ENCODE data around the gene EPHB6.
A peak's percentile ranks its signal among the peaks of the same experiment; 100 is the strongest.

Gene EPHB6

GRCh38 chr7:142835487-142835886, 19.4 kb upstream of the EPHB6 start:
- DNase-seq (ENCODE audit: low read depth), result no peak

GRCh38 chr7:142836426-142836825, 18.4 kb upstream of the EPHB6 start:
- DNase-seq (ENCODE audit: low read depth), result no peak

GRCh38 chr7:142838461-142839213, 16.2 kb upstream of the EPHB6 start:
- DNase-seq (ENCODE audit: low read depth), result no peak

GRCh38 chr7:142842251-142842766, 12.6 kb upstream of the EPHB6 start:
- no peak for DNase-seq (ENCODE audit: low read depth)

- DNase-seq (ENCODE audit: low read depth), result no peak
Measured at GRCh38 chr7:142847353-142847752, 7.5 kb upstream of the EPHB6 start.

GRCh38 chr7:142851269-142851668, 3.6 kb upstream of the EPHB6 start:
- no peak for DNase-seq (ENCODE audit: low read depth)

- DNase-seq (ENCODE audit: low read depth), result no peak
Measured at GRCh38 chr7:142851919-142852318, 3.0 kb upstream of the EPHB6 start.

GRCh38 chr7:142853739-142854371, 1.0 kb upstream of the EPHB6 start:
- DNase-seq (ENCODE audit: low read depth), result peak; percentile 42

GRCh38 chr7:142855114-142855743, 353 bp downstream of the EPHB6 start:
- DNase-seq (ENCODE audit: low read depth), result no peak

GRCh38 chr7:142855756-142856564, 1.1 kb downstream of the EPHB6 start:
- no peak for DNase-seq (ENCODE audit: low read depth)

GRCh38 chr7:142856565-142857245, 1.8 kb downstream of the EPHB6 start:
- DNase-seq (ENCODE audit: low read depth), result no peak

- DNase-seq (ENCODE audit: low read depth), result no peak
Measured at GRCh38 chr7:142857625-142858024, 2.7 kb downstream of the EPHB6 start.

GRCh38 chr7:142859411-142859810, 4.5 kb downstream of the EPHB6 start:
- no peak for DNase-seq (ENCODE audit: low read depth)

GRCh38 chr7:142859829-142860228, 5.0 kb downstream of the EPHB6 start:
- DNase-seq (ENCODE audit: low read depth), result no peak

- DNase-seq (ENCODE audit: low read depth), result no peak
Measured at GRCh38 chr7:142860968-142861367, 6.1 kb downstream of the EPHB6 start.

GRCh38 chr7:142862351-142862750, 7.5 kb downstream of the EPHB6 start:
- DNase-seq (ENCODE audit: low read depth), result no peak

GRCh38 chr7:142862786-142863400, 8.0 kb downstream of the EPHB6 start:
- no peak for DNase-seq (ENCODE audit: low read depth)

GRCh38 chr7:142863891-142864685, 9.2 kb downstream of the EPHB6 start:
- no peak for DNase-seq (ENCODE audit: low read depth)

- DNase-seq (ENCODE audit: low read depth), result no peak
Measured at GRCh38 chr7:142864980-142865747, 10.3 kb downstream of the EPHB6 start.

- no peak for DNase-seq (ENCODE audit: low read depth)
Measured at GRCh38 chr7:142865766-142866165, 10.9 kb downstream of the EPHB6 start.

All from activated T-helper 1 cell treated with Interleukin-2 at 50 U/mL for 16 hours (primary cell).